SU-DHL-6 (cell line): ENCODE measurements around the gene TGFBR3L.
"Not testable (repeated sequence)": the region's sequence is repeated elsewhere in the genome, so short reads cannot be mapped to it uniquely, and the experiment has no call there.

Experiments used
- H2AFZ ChIP-seq: fragments of 200-600 bp; sonication (generic); 2 replicates; pipeline ENCODE4 v1.6.1; 2014; ENCODE audit warnings: low read depth, mild to moderate bottlenecking, moderate library complexity, mixed read lengths, antibody characterized with exemption, low read length; ENCODE audit not compliant: severe bottlenecking
- H3F3A ChIP-seq: fragments of 200-600 bp; shearing (Covaris generic); 2 replicates; pipeline ENCODE4 v1.6.0; 2016; ENCODE audit warnings: antibody characterized with exemption, mild to moderate bottlenecking; ENCODE audit not compliant: insufficient read depth
- H3K27ac ChIP-seq: fragments of 200-600 bp; sonication (generic); 2 replicates; pipeline ENCODE4 v1.5.1; 2016; ENCODE audit warnings: low read depth, mild to moderate bottlenecking, low read length, moderate library complexity, mixed read lengths
- H3K27me3 ChIP-seq: fragments of 200-600 bp; sonication (generic), shearing (Covaris generic); 2 replicates; pipeline ENCODE4 v1.6.0; 2014; ENCODE audit warnings: mild to moderate bottlenecking, low read length
- H3K36me3 ChIP-seq: fragments of 200-600 bp; sonication (generic); 2 replicates; pipeline ENCODE4 v1.6.1; 2014; ENCODE audit warnings: mild to moderate bottlenecking, low read length, mixed read lengths
- H3K4me2 ChIP-seq: fragments of 300-600, 200-600 bp; shearing (Covaris generic), sonication (generic); 2 replicates; pipeline ENCODE4 v1.6.0; 2014; ENCODE audit warnings: low read length, low read depth, mild to moderate bottlenecking; ENCODE audit not compliant: poor library complexity, severe bottlenecking
- H3K4me3 ChIP-seq: fragments of 200-600 bp; sonication (generic); 2 replicates; pipeline ENCODE4 v1.5.1; 2014; ENCODE audit warnings: antibody characterized with exemption, low read length, mild to moderate bottlenecking, mixed read lengths; ENCODE audit not compliant: insufficient read depth, poor library complexity, severe bottlenecking
- H3K79me2 ChIP-seq: fragments of 200-600 bp; sonication (generic); 2 replicates; pipeline ENCODE4 v1.6.1; 2014; ENCODE audit warnings: mild to moderate bottlenecking, low read length, moderate library complexity; ENCODE audit not compliant: insufficient read depth
- H3K9ac ChIP-seq: fragments of 200-600 bp; sonication (generic); 2 replicates; pipeline ENCODE4 v1.7.0; 2014; ENCODE audit warnings: mild to moderate bottlenecking, low read length
- H3K9me2 ChIP-seq: fragments of 200-600 bp; sonication (generic); replicated peaks from 2 replicates; pipeline ENCODE4 v1.6.1; 2014; ENCODE audit warnings: low read length; ENCODE audit not compliant: insufficient read depth
- H3K9me3 ChIP-seq: fragments of 200-600 bp; sonication (generic); 2 replicates; pipeline ENCODE4 v1.6.1; 2014; ENCODE audit warnings: low read length, mixed read lengths; ENCODE audit not compliant: insufficient read depth
- H4K20me1 ChIP-seq: fragments of 200-600 bp; sonication (generic); 2 replicates; pipeline ENCODE4 v1.6.1; 2014; ENCODE audit warnings: low read depth, mild to moderate bottlenecking, antibody characterized with exemption, low read length, moderate library complexity, mixed read lengths
- EZH2phosphoT487 ChIP-seq: fragments of 200-600 bp; sonication (generic), shearing (Covaris generic); conservative IDR thresholded peaks from 2 replicates; pipeline ENCODE4 v1.6.1; 2018; ENCODE audit warnings: mild to moderate bottlenecking, antibody characterized with exemption, low read length, moderate library complexity, mixed read lengths
- TF ChIP-seq, protein P1 (sequence below): fragments of 200-600 bp; sonication (generic); IDR thresholded peaks from one replicate; pipeline ENCODE4 v1.5.1; 2017; ENCODE audit warnings: antibody characterized with exemption, mild to moderate bottlenecking, low read length, moderate library complexity; ENCODE audit not compliant: insufficient read depth, poor library complexity, severe bottlenecking

TGFBR3L gene

DNA sequence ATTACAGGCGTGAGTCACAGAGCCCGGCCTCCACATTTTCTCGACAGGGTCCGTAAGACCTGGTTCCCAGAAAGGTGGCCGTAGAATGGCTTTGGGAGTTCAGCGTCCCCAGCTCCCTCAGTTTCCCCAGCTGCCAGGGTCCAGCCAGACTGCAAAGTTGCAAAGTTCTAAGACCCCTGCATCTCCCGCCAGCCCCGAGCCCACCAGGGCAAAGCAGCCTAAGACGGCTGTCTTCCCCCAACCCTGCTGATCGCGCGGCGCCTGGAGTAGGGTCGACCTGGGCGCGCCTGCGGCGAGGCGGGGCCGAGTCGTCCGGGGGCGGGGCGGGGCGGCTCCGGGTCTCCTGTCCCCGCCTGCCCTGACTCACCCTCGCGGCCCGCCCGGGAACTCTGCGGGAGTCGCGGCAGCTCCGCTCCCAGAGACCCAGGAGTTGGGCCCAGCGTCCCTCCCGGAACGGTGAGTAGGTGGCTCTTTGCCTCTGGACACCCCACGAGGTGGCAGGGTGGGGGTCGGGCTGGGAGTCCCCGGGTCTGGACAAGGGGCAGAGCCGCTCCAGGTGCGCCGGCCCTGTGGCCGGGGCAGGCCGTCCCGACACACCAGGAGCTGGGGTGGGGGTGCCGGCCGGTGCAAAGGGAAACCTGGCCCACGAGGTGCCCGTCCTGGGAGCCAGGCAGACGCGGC, 26.3 kb upstream of the TGFBR3L start, which contains the start of gene LRRC8E:
Gene LRRC8E (plus strand): TSS at position 366 of the 681 bp plus-strand sequence. CDS start 7,094 bp downstream, outside the sequence.
- Histone ChIP-seq H3K4me3 (no peak within 1 kb of the TSS), H2AFZ (no peak within 1 kb of the TSS), H3K27ac (no peak within 1 kb of the TSS), H3F3A (no peaks in the 10 kb centered on the region), H3K27me3 (no peaks in the 10 kb centered on the region), H3K9ac (no peak within 1 kb of the TSS), H3K9me3 (no peaks in the 10 kb centered on the region), H3K4me2 (no peak within 1 kb of the TSS), H4K20me1 (no peaks in the 10 kb centered on the region), H3K9me2 (no peaks in the 10 kb centered on the region), H3K36me3 (no peaks in the 10 kb centered on the region), H3K79me2 (no peaks in the 10 kb centered on the region)
- TF ChIP-seq, protein P1, sequence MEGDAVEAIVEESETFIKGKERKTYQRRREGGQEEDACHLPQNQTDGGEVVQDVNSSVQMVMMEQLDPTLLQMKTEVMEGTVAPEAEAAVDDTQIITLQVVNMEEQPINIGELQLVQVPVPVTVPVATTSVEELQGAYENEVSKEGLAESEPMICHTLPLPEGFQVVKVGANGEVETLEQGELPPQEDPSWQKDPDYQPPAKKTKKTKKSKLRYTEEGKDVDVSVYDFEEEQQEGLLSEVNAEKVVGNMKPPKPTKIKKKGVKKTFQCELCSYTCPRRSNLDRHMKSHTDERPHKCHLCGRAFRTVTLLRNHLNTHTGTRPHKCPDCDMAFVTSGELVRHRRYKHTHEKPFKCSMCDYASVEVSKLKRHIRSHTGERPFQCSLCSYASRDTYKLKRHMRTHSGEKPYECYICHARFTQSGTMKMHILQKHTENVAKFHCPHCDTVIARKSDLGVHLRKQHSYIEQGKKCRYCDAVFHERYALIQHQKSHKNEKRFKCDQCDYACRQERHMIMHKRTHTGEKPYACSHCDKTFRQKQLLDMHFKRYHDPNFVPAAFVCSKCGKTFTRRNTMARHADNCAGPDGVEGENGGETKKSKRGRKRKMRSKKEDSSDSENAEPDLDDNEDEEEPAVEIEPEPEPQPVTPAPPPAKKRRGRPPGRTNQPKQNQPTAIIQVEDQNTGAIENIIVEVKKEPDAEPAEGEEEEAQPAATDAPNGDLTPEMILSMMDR, result no peak
- no peak for TF ChIP-seq EZH2phosphoT487

DNA sequence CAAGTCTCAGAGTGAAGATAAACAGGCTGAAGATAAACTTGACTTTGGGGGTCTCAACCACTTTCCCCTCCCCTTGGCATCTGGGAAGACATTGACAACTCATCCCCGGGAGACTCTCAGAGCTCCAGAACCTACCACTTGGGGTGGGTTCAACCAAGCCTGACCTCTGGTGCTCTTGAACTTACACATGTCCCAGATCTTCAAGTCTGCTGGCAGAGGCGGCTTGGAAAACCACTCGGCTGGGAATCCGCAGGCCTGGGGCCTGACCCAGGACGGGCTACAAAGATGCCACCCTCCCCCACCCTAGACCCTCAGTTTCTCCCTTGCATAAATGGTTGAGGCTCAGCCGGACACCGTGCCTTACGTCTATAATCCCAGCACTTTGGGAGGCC, 25.8 kb upstream of the TGFBR3L start:
- no peak overlapping the region for H3K9ac ChIP-seq
- H4K20me1 ChIP-seq, result no peaks in the 10 kb centered on the region
- no peaks in the 10 kb centered on the region for H3K36me3 ChIP-seq
- no peaks in the 10 kb centered on the region for H3F3A ChIP-seq
- H3K4me2 ChIP-seq, result no peak overlapping the region
- H3K9me3 ChIP-seq, result no peaks in the 10 kb centered on the region
- TF ChIP-seq, protein P1, result no peak
- TF ChIP-seq EZH2phosphoT487, result no peak
- H3K9me2 ChIP-seq, result no peaks in the 10 kb centered on the region
- no peaks in the 10 kb centered on the region for H3K79me2 ChIP-seq
- no peak overlapping the region for H2AFZ ChIP-seq
- H3K27ac ChIP-seq, result no peak overlapping the region
- H3K4me3 ChIP-seq, result no peak overlapping the region
- H3K27me3 ChIP-seq, result no peaks in the 10 kb centered on the region

DNA sequence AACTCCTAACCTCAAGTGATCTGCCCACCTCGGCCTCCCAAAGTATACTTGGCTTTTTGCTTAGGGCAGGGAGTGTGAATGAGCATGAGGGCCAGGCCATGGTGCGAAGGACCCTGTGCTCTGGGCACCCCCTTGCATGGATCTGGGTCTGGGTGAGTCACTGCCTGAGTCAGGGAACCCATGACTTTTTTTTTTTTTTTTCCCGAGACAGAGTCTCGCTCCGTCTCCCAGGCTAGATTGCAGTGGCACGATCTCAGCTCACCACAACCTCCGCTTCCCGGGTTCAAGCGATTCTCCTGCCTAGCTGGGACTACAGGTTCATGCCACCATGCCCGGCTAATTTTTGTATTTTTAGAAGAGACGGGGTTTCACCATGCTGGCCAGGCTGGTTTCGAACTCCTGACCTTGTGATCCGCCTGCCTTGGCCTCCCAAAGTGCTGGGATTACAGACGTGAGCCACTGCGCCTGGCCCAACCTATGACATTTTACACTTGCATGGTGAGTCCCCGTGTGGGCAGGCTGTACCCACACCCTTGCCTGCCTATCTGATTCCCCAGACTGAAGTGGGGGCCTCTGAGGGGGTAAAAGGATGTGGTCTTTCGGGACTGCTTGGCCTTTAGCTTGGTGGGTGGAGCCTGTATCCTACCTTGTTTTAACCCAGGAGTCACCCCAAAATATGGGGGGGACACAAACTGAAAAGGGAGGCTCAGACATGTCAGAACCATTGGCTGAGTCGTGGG, 21.1 kb upstream of the TGFBR3L start:
- H2AFZ ChIP-seq, H3F3A ChIP-seq, H4K20me1 ChIP-seq, H3K27me3 ChIP-seq, H3K4me2 ChIP-seq, H3K27ac ChIP-seq, H3K9ac ChIP-seq, H3K4me3 ChIP-seq, H3K36me3 ChIP-seq, H3K9me3 ChIP-seq, H3K79me2 ChIP-seq, H3K9me2 ChIP-seq: not testable (repeated sequence)
